HG02798 (cell line): ENCODE data around the gene VPS11.
"Not testable (repeated sequence)": the region's sequence is repeated elsewhere in the genome, so short reads cannot be mapped to it uniquely, and the experiment has no call there.

Experiments
- ATAC-seq: cut with Tn5 transposase; IDR thresholded peaks from one replicate; pipeline ENCODE4 v1.9.1; 2021; ENCODE audit warnings: mild to moderate bottlenecking; ENCODE audit not compliant: unreplicated experiment, poor library complexity

VPS11 gene

GRCh38 chr11:119034813-119035212 is 32.8 kb upstream of the VPS11 start:
- ATAC-seq = no peak

- no peak for ATAC-seq
These were observed 28.7 kb upstream of the VPS11 start for GRCh38 chr11:119038884-119039283.

- ATAC-seq = not testable (repeated sequence)
These were observed 28.1 kb upstream of the VPS11 start for GRCh38 chr11:119039471-119039870.

GRCh38 chr11:119041821-119042514 is 25.6 kb upstream of the VPS11 start:
- ATAC-seq = no peak

GRCh38 chr11:119042927-119043326 is 24.7 kb upstream of the VPS11 start:
- no peak for ATAC-seq

- no peak for ATAC-seq
These were observed 22.9 kb upstream of the VPS11 start for GRCh38 chr11:119044708-119045107.

- no peak for ATAC-seq
These were observed 21.1 kb upstream of the VPS11 start for GRCh38 chr11:119046489-119046888.

- no peak for ATAC-seq
These were observed 20.4 kb upstream of the VPS11 start for GRCh38 chr11:119047205-119047604.

GRCh38 chr11:119048644-119049043 is 19.0 kb upstream of the VPS11 start:
- ATAC-seq = no peak

GRCh38 chr11:119049081-119049480 is 18.5 kb upstream of the VPS11 start:
- ATAC-seq = no peak

GRCh38 chr11:119051440-119052162 is 16.0 kb upstream of the VPS11 start:
- peak; percentile 60 for ATAC-seq

- ATAC-seq = no peak
These were observed 15.3 kb upstream of the VPS11 start for GRCh38 chr11:119052163-119052814.

- no peak for ATAC-seq
These were observed 13.2 kb upstream of the VPS11 start for GRCh38 chr11:119054418-119054817.

GRCh38 chr11:119055901-119056300 is 11.7 kb upstream of the VPS11 start:
- no peak for ATAC-seq

GRCh38 chr11:119056421-119056999 is 11.1 kb upstream of the VPS11 start:
- peak; percentile 6 for ATAC-seq

GRCh38 chr11:119057000-119057769 is 10.4 kb upstream of the VPS11 start, which contains the start of gene HYOU1:
Gene HYOU1 (minus strand): TSS chr11:119057205. CDS start chr11:119056160, 1,045 bp downstream.
- ATAC-seq = peak; percentile 94

- ATAC-seq = not testable (repeated sequence)
These were observed 8.5 kb upstream of the VPS11 start for GRCh38 chr11:119059128-119059527.

- no peak for ATAC-seq
These were observed 6.4 kb upstream of the VPS11 start for GRCh38 chr11:119061256-119061655.

GRCh38 chr11:119062779-119063178 is 4.8 kb upstream of the VPS11 start:
- ATAC-seq = no peak

GRCh38 chr11:119065369-119065768 is 2.2 kb upstream of the VPS11 start:
- ATAC-seq = no peak
